Head of caudate nucleus (tissue), 42 donors: Measurements from ENCODE around the gene FAM187B.

Source experiments
- DNase-seq, 42 donors: peaks; one replicate each; pipeline versions ENCODE4 v3.0.0 to v3.0.0-alpha.2; 2020 to 2021; ENCODE audit warnings: mixed read lengths in 7 of 42
- intact Hi-C: fragments of 100-400 bp; cut with DNase I; formaldehyde crosslinking; loops from one replicate; pipeline ENCODE4 v1.15.0; 2022

The FAM187B gene

GRCh38 chr19:35265126-35265899, 36.8 kb upstream of the FAM187B start:
- peak in 21 of 42 donors; percentile 3 to 50 (median 15) for DNase-seq
- intact Hi-C loops, result loop anchor here (5.0 kb wide), 1 partner anchor 123 kb away; the partner anchor contains the start of gene FXYD7

DNA sequence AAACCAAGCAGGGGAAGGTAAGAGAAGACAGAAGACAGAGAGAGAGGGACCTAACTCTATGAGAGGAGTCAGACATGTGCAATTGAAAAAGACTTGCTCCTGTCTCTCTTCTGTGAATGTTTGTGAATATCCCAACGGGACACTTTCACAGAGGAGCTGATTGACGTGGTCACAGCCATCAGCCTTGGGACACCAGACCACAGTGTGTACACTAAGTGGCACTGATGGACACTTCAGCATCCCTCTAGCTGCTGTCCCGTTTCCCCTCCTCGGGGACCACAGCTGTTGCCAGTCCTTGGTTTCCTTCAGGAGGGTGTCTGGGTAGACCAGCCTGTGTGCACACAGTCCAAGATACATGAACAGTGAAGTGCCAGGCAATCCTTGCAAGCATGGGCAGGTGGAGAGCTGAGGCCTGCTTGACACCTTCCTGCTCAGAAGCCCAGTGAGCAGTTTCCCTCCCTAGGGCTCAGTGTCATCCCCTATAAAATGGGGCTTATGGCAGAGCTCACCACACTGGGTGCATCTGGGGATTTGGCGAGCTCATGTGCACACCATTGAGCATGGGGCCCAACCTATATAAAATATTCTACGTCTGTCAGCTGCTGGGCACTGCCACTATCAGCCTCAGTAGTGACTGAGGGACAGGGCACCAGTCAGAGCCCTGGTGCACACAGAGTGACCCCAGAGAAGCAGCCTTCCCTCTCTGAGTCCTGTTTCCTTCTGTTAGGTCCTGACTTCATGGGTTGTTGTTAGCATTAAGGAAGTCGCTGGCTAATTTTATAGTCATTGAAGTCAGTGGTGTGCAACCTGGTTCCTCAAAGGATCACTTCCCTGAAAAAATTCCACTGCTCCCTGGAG, 36.0 kb upstream of the FAM187B start:
- intact Hi-C loops, result loop anchor here (5.0 kb wide), 1 partner anchor 122 kb away; the partner anchor contains the start of gene FXYD7
- DNase-seq, result peak in 17 of 42 donors; percentile 1 to 44 (median 17)

DNA sequence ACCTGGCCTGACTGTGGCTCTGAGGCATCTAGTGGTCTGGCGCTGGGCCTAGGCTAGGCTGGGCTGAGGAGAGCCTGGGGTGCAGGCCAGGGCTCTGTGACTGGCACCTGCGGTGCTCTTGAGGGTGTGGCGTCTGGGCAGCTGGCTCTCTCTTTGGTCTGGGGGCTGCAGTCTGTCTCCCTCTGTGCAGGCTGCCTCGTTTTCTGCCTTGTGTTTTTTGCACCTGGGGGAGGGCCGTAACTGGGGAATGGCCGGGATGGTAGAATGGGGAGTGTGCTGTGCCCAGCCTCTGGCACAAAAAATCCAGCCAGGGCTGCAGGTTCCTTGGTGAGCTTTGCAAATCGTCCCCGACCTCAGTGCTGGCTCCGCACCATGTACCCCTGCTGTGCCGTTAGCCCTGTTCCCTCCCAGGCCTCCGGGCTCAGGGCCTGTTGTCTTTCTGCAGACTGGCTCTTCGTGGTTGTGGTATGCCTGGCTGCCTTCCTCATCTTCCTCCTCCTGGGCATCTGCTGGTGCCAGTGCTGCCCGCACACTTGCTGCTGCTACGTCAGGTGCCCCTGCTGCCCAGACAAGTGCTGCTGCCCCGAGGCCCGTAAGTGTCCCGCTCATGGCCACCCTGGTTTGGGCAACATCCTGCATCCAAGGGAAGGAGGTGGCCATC, 33.7 kb upstream of the FAM187B start:
- intact Hi-C loops, result no loop called here
- DNase-seq, result peak in 14 of 42 donors; percentile 4 to 44 (median 22)

GRCh38 chr19:35261356-35262100, 33.0 kb upstream of the FAM187B start:
- intact Hi-C loops, result no loop called here
- peak in 13 of 42 donors; percentile 7 to 76 (median 37) for DNase-seq

- peak in 7 of 42 donors; percentile 0 to 39 (median 32) for DNase-seq
- intact Hi-C loops, result no loop called here
These were observed 32.3 kb upstream of the FAM187B start for GRCh38 chr19:35260694-35261304.

DNA sequence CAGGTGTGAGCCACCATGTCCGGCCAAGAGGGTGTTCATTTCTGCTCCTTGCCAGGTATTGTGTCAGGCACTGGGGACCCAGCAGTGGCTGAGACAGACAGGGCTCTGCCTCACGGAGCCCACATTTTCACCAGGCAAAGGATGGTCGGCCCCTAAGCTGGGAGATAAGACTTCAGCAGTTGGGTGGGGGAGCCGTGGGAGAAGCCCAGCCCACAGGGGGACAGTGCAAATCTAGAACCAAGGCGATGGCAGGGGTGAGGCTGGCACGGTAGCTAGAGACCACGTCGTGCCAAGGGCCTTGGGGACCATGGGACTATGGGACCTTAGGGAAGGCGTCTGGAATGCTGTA, 28.5 kb upstream of the FAM187B start:
- DNase-seq, result peak in 2 of 42 donors; percentile 13 to 16
- intact Hi-C loops, result no loop called here

DNA sequence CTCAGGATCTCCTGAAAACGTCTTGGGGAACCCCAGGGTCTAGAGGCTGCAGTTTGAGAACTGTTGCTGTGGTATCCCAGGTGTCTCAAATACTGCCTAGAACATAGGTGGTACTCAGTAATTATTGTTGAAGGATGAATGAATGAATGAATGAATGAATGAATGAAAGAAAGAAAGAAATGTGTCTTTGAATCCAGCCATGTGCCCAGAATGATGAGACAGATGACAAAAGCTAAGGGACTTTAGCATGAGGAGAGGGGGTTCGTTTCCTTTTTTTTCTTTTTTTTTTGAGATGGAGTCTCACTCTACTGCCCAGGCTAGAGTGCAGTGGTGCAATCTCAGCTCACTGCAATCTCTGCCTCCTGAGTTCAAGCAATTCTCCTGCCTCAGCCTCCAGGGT, 28.0 kb upstream of the FAM187B start:
- intact Hi-C loops, result no loop called here
- no peak for DNase-seq

DNA sequence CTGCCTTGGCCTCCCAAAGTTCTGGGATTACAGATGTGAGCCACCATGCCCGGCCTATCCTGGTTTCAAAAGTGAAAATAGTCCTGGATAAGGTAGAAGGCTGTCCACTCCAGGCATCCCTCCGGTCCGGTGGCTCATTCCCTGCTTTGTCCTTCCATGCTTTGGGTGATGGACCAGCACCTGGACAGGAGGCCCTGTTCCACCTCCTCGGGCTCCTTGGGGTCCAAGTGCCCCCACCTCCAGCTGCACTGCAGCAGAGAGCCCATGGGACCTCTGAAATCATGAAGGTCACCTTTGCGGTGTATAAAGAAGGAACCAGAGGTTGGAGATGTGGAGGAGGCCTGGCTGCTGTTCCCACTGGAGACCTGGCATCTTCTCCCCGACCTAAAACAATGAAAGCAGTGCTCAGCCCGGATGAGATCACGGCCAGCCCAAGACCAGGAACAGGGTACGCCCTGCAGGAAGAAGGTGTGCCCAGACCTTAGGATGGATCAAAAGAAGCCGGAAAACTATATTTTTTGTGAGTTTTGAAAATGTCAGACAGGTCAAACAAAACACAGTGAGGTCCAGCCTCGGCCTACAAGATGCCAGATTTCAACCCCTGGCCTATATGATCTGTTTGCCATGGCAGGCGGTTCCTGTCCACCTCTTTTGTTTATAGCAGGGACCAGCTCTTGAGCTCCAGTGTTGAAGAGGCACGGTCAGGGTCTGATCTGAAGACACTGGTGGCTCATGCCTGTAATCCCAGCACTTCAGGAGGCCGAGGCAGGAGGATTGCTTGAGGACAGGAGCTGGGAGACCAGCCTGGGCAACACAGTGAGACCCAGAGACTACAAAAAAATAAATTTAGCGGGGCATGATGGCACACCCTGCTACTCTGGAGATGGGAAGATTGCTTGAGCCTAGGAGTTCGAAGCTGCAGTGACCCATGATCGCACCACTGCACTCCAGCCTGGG, 26.1 kb upstream of the FAM187B start:
- intact Hi-C loops, result no loop called here
- peak in 3 of 42 donors; percentile 10 to 23 (median 15) for DNase-seq

- peak in 3 of 42 donors; percentile 8 to 30 (median 14) for DNase-seq
- intact Hi-C loops, result no loop called here
These were observed 25.1 kb upstream of the FAM187B start for GRCh38 chr19:35253316-35254286.

DNA sequence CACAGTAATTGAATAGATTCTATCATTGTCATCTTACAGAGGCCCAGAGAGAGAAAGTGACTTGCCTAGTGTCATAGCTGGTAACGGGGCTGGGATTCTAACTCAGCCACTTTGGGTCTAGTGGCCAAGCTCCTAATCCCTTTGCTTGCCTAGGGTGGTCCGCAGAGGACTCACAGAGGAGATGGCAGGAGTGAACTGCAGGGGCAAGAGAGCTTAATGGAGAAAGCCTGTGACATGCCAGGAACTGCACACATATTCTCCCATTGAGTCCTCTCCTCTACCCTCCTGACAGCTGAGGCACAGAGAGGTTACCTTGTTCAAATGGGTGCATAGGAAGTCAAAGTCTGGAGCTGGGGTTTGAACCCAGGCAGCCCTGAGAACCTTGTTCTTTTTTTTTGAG, 22.9 kb upstream of the FAM187B start:
- intact Hi-C loops, result no loop called here
- DNase-seq, result peak in 2 of 42 donors; percentile 6 to 13

DNA sequence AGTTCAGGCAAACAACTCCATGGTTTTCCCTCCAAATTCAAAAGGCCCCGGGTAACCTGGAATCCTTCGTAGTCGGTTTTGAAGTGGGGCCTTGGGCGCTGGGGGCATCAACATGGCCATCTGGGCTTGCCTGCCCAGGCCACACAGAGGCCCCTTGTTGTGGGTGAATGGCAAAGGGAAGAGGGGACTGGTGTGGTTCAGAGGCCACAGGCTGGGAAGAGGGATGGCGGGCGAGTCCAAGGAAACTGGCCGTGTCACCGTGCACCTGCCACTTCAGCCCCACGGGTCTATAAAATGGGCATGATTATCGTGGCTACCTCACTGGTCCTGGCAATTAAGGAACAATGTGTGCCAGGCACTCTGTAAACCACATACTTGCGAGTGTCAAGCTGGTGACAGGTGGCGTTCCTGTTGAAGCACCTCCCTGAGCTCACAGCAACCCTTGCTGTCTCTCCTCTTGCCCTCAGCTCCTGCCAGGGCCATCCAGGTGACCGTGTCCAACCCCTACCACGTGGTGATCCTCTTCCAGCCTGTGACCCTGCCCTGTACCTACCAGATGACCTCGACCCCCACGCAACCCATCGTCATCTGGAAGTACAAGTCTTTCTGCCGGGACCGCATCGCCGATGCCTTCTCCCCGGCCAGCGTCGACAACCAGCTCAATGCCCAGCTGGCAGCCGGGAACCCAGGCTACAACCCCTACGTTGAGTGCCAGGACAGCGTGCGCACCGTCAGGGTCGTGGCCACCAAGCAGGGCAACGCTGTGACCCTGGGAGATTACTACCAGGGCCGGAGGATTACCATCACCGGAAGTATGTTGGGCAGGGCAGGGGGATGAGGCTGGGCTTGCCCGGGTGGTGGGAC, 21.5 kb upstream of the FAM187B start:
- peak in 3 of 42 donors; percentile 17 to 34 (median 28) for DNase-seq
- intact Hi-C loops, result no loop called here

GRCh38 chr19:35249146-35249847, 20.8 kb upstream of the FAM187B start:
- DNase-seq, result peak in 3 of 42 donors; percentile 27 to 42 (median 27)
- intact Hi-C loops, result no loop called here

GRCh38 chr19:35248310-35249145, 20.0 kb upstream of the FAM187B start, which contains the start of gene LSR:
Gene LSR (plus strand): TSS chr19:35249002. CDS start chr19:35249023, 21 bp downstream.
- peak in 3 of 42 donors; percentile 28 to 34 (median 28) for DNase-seq
- intact Hi-C loops, result no loop called here
